Epithelial cell of proximal tubule (primary cell): ENCODE data around the gene CBFA2T3. TPM values are rescaled to one million over a fixed set of nuclear protein-coding genes. Genes with fewer than 3 reads are reported as not detected.

ENCODE experiments used
- DNase-seq: peaks from one replicate; pipeline ENCODE4 v3.0.0-alpha.2; 2011; ENCODE audit warnings: low read depth
- H3K4me3 ChIP-seq: 2 replicates; pipeline ENCODE4 v1.5.1; 2011; ENCODE audit warnings: low read depth, mild to moderate bottlenecking, low read length
- total RNA-seq: library from RNA; depleted of rRNA; stranded (reverse); fragments of >200 nt; gene quantifications from 2 replicates; pipeline ENCODE4 v1.2.3, GENCODE V29; 2015
- TF ChIP-seq, protein P1 (sequence below): conservative IDR thresholded peaks from 2 replicates; pipeline ENCODE4 v1.5.1; 2012; ENCODE audit warnings: low read depth, mild to moderate bottlenecking, low read length

The CBFA2T3 gene
- total RNA-seq, 1 donor from 2014 or later, result 0.86 TPM

DNA sequence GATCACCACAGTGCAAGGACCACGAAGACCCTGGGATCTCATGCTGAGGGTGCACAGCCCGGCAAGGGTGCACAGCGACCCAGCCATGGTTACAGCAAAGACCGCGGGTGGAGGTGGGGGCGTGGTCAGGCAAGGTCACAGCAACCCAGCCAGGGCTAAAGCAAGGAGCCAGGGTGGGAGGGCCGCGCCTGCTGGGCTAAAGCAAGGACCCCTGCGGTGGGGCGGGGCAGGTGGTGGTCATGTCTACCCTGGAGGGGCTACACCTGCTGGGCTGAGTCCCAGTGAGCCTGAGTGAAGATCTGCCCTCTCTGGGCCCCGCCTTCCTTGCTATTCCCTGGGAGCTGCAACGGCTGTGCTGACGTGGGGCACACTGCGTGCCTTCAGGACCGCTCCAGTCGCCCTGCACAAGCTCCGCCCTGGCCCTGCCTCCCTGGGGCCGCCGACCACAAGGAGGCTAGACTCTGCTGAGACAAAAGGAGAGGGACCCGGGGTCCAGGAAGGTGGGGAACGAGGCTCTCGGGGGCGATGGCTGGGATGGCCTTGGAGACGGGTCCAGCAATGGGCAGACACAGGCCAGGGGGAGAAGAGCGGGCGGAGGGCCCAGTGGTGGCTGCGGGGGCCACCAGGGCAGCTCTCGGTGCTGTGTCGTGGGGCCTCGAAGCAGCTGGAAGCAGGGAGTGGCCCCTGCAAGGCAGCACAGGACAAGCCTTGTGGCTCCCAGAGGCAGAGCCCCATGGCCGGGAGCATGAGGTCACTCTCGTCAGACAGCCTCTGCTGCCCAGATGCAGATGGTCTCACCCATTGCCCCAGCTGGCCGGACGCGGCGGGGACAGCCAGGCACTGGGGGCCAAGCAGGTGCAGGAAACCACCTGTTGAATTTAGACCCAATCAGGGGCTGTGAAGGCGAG lies 52.8 kb downstream of the CBFA2T3 start:
- TF ChIP-seq, protein P1, sequence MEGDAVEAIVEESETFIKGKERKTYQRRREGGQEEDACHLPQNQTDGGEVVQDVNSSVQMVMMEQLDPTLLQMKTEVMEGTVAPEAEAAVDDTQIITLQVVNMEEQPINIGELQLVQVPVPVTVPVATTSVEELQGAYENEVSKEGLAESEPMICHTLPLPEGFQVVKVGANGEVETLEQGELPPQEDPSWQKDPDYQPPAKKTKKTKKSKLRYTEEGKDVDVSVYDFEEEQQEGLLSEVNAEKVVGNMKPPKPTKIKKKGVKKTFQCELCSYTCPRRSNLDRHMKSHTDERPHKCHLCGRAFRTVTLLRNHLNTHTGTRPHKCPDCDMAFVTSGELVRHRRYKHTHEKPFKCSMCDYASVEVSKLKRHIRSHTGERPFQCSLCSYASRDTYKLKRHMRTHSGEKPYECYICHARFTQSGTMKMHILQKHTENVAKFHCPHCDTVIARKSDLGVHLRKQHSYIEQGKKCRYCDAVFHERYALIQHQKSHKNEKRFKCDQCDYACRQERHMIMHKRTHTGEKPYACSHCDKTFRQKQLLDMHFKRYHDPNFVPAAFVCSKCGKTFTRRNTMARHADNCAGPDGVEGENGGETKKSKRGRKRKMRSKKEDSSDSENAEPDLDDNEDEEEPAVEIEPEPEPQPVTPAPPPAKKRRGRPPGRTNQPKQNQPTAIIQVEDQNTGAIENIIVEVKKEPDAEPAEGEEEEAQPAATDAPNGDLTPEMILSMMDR, result no peak
- DNase-seq, result no peak
- no peak overlapping the region for H3K4me3 ChIP-seq

DNA sequence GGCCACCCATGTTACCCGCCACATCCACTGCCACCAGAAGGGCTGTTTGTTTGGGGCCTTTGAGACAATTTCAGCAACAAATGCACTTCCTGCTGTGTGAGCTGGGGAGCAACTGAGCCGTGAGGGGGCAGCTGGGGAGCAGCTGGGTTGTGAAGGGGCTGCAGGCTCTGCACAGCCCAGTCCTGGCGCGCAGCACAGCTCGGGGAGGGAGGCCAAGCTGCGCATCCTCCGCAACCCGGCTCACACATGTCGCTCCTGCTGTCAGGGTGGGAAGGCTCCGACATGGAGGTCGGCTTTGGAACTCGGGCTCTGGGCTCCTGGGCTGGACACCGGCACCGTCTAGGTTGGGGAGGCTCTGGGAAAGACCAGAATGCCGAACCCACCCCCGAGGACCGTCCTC lies 53.6 kb downstream of the CBFA2T3 start:
- TF ChIP-seq, protein P1, result no peak
- no peak overlapping the region for H3K4me3 ChIP-seq
- DNase-seq, result no peak

DNA sequence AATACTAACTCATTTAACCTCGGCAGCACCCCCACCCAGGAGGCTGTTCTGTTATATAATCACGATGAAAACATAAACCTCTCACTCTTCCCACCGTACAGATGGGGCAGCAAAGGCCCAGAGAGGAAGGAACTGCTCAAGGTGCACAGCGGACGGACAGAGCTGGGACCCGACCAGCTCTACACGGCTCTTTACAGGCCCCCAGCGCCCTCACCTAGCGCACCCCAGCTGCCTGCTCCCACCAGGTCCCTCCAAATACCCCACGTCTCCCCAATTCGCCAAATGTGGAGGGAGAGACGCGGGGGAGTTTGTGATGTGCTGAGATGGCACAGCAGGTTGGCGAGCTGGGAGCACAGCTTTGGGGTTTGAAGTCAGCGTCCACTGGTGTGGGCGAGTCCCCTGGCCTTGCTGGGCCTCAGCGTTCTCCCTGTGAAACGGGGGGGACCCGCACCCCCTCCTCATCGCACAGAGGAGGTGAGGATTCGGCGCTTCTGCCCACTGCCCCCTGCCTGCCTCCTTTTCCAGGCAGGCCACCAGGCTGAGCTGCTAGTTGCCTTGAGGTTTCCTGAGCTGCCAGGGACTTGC lies 54.1 kb downstream of the CBFA2T3 start:
- TF ChIP-seq, protein P1, result no peak
- DNase-seq, result no peak
- no peak overlapping the region for H3K4me3 ChIP-seq

DNA sequence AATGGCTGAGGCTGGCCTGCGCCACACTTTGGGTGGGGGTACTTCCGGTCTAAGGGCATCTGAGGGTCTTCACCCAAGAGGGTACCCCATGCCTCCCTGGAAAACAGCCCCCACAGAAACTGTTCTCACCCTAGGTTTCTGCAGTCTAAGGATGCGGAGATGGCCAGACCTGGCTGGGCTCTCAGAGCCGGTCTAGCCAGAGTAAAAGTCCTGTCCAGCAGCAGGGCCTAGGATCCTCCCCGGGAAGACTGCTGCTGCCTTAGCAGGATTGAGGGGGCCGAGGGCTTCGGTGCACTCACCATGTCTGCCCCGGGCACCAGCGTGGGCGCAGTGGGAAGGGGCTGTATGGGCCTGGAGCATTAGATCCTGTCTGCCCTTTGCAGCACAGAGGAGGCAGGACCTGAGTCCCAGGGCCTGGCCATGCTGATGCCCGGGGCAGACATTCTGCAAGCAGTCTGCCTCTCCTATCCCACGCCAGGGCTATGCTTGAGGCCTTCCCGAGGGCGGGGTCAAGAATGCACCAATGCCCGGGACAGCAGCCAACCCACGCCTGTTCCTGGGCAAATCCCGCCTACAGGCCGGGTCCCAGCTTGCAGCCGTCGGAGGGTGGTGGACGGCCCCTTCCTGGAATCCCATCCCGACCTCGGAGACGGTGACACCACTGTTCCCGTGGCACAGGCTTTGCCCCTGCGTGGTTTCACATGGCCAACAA lies 54.7 kb downstream of the CBFA2T3 start:
- DNase-seq, result no peak
- TF ChIP-seq, protein P1, result no peak
- no peak overlapping the region for H3K4me3 ChIP-seq

DNA sequence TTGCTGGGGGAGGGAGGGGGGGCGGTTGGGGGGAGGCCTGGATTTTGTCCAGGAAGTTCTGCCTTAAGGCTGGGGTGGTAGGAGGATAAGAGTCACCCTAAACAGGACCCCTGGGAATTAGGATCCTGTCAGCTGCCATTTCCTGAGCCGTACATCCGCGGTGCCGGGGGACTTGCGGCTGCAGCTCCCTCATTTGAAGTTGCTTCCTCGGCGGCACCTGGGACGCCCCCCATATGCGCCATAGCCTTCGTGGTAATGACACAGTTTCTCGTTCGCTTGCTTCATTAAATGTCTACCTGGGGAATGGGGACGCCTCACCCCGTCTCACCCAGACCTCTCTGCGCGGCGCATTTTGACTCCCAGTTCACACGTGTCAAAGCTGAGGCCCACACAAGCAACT lies 55.4 kb downstream of the CBFA2T3 start:
- TF ChIP-seq, protein P1, result no peak
- H3K4me3 ChIP-seq, result no peak overlapping the region
- DNase-seq, result no peak

DNA sequence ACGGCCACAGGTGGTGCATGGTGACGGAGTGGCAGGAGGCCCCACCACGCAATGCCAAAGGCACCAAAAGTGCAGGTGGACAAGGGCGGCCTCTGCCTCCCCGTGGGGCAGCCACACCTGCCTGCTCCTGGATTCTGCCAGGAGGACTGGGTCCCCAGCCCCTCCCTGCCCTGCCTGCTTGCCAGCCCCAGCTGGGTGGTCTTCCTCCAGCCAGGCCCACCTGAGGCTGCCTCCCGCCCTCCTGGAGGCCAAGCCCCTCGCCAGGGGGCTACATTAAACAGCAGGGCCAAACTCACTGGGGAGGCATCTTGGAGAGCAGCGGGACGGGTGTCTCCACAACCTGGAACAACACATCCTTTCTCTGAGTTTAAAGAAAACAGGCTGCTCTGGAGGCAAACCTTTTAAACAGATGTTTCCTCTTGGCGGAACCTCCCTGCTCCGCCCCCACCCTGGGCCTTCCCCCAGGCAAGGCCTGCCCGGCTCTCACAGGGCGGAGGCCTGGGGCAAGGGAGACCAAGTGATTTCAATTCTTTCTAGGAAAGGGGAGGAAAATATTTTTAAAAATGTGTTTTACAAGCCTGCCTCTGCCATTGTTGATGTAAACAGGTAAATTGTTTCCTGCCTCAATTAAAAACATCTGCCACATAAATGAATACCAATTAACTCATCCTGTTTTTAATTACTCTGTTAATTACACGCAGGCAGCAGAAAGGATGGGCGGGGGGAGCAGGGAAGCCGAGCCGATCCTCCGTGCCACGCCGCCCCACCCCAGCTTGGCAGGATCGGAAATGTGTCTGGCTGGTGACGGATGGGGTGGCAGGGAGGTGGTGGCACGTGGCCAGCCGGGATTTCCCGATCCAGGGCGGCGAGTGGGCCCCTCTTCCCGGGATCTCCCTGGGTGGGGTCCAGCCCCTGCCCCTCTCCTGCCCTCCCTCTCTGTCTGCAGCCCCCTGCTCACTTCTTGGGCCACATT lies 56.1 kb downstream of the CBFA2T3 start:
- TF ChIP-seq, protein P1, result no peak
- DNase-seq, result no peak

More for the DNA sequence above, 56.1 kb downstream of the CBFA2T3 start:
- H3K4me3 ChIP-seq, result no peak overlapping the region
